Activated T-helper 1 cell treated with anti-CD3 and anti-CD28 coated beads, Interleukin-12 subunit alpha, Interleukin-12 subunit beta, Interleukin-2, Interleukin-4 antibody, amounts not matched to agents 30 ng/mL and 10 ng/mL and 1 ng/mL, durations not matched to agents 14 hours and 24 hours and 36 hours (primary cell): ENCODE data around the gene TEAD1. TPM values are rescaled to one million over a fixed set of nuclear protein-coding genes. Genes with fewer than 3 reads are reported as not detected.

Experiments used
- DNase-seq: peaks from one replicate; pipeline ENCODE4 v3.0.0; 2021; ENCODE audit warnings: low spot score
- H3K27ac Mint-ChIP-seq: one replicate; pipeline ENCODE4 v1.8.0; 2021; ENCODE audit warnings: mild to moderate bottlenecking, mixed read lengths
- H3K27me3 Mint-ChIP-seq: one replicate; pipeline ENCODE4 v1.8.0; 2022; ENCODE audit warnings: mild to moderate bottlenecking, moderate library complexity, mixed read lengths; ENCODE audit not compliant: insufficient read depth
- H3K36me3 Mint-ChIP-seq: one replicate; pipeline ENCODE4 v1.8.0; 2021; ENCODE audit warnings: low read depth, mixed read lengths
- H3K4me1 Mint-ChIP-seq: one replicate; pipeline ENCODE4 v1.8.0; 2021; ENCODE audit warnings: low read depth, mixed read lengths
- H3K4me3 Mint-ChIP-seq: one replicate; pipeline ENCODE4 v1.8.0; 2021; ENCODE audit warnings: mild to moderate bottlenecking, moderate library complexity, mixed read lengths
- H3K9me3 Mint-ChIP-seq: one replicate; pipeline ENCODE4 v1.8.0; 2021; ENCODE audit warnings: mixed read lengths
- intact Hi-C: fragments of 100-400 bp; cut with micrococcal nuclease; formaldehyde crosslinking; loops from one replicate; pipeline ENCODE4 v1.15.1; 2024
- total RNA-seq: library from RNA; stranded (reverse); gene quantifications from 2 replicates; pipeline ENCODE4 v1.2.3, GENCODE V29; 2022

TEAD1 gene
- total RNA-seq, 1 donor from 2014 or later: 0.41 TPM

- Mint-ChIP-seq H3K27me3 (peaks cover 8% of the 10 kb centered on the region), H3K36me3 (no peaks in the 10 kb centered on the region), H3K4me1 (peaks cover 6% of the 10 kb centered on the region), H3K4me3 (no peak overlapping the region), H3K27ac (no peak overlapping the region), H3K9me3 (no peaks in the 10 kb centered on the region)
- DNase-seq: no peak
- intact Hi-C loops: no loop called here
Measured at GRCh38 chr11:12772324-12772723, 98.1 kb downstream of the TEAD1 start.

DNA sequence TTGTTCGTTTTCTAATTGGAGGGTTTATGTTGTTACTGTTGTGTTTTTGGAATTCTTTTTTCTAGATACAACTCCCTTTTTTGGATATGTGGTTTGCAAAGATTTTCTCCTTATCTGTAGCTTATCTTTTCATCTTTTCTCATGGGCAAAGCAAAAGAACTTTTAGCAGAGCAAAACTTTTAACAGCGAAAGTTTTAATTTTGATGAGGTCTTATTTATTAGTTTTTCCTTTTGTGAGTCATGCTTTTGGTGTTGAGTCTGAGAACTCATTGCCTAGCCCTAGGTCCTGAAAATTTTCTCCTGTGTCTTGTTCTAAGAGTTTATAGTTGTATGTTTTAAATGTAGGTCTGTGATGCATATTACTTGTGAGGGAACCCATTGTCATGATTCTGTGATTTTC is 99.4 kb downstream of the TEAD1 start:
- intact Hi-C loops: no loop called here
- no peak for DNase-seq
- Mint-ChIP-seq H3K4me1 (peaks cover 6% of the 10 kb centered on the region), H3K27ac (no peak overlapping the region), H3K9me3 (no peaks in the 10 kb centered on the region), H3K27me3 (peaks cover 8% of the 10 kb centered on the region), H3K4me3 (no peak overlapping the region), H3K36me3 (no peaks in the 10 kb centered on the region)

DNA sequence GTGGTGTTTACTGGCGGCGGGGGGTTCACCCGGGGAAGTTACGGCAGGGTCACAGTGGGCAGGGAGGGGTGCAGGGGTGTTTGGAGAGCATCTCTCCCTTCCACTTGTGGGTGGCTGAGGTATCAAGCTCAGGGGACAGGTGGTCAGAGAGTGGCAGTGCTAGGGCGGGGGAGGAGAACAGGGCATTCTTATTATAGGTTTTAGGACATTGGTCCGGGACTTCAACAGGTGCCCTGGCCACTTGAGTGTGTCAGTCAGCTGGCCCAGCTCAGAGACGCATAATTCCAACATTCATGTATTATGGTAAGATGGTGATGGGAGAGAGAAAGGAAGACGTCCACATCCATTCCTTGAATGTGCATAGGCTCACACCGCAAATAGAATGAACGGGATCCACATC is 101.7 kb downstream of the TEAD1 start:
- Mint-ChIP-seq H3K36me3 (no peaks in the 10 kb centered on the region), H3K9me3 (no peaks in the 10 kb centered on the region), H3K27ac (no peak overlapping the region), H3K4me3 (no peak overlapping the region), H3K27me3 (peaks cover 16% of the 10 kb centered on the region), H3K4me1 (peaks cover 6% of the 10 kb centered on the region)
- no peak for DNase-seq
- intact Hi-C loops: no loop called here

DNA sequence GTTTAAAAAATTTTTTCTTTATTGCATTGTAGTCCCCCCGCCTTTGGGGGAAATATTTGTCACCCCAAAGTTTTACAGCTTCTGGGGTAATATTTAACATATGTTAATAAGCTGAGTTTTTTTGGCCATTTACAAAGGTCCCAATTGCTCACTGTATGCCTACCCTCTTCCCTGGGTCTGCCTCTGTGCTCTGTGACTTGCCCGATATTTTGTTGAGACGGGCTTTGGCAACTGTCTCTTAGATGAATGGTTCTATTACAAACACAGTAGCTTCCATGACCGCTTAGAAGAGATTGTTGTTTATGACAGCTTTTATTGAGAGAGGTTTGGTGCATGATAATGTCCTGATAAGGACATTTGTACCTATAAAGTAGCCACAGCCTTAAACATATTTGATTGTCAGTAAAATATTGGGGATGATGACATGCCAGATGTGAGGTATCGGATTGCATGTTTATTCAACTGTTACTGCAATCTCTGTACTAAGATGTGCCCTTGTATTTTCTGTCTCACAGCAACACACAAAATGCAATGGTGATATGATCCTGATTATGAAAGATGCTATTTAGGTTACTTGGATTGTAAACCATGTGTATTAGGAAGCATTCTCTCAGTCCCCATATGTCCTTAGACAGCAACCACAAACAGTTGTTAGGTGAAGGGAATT is 103.1 kb downstream of the TEAD1 start:
- Mint-ChIP-seq H3K4me3 (no peak overlapping the region), H3K4me1 (peaks cover under 1% of the 10 kb centered on the region), H3K27ac (no peak overlapping the region), H3K36me3 (no peaks in the 10 kb centered on the region), H3K9me3 (no peaks in the 10 kb centered on the region), H3K27me3 (peaks cover 15% of the 10 kb centered on the region)
- DNase-seq: no peak
- intact Hi-C loops: no loop called here

DNA sequence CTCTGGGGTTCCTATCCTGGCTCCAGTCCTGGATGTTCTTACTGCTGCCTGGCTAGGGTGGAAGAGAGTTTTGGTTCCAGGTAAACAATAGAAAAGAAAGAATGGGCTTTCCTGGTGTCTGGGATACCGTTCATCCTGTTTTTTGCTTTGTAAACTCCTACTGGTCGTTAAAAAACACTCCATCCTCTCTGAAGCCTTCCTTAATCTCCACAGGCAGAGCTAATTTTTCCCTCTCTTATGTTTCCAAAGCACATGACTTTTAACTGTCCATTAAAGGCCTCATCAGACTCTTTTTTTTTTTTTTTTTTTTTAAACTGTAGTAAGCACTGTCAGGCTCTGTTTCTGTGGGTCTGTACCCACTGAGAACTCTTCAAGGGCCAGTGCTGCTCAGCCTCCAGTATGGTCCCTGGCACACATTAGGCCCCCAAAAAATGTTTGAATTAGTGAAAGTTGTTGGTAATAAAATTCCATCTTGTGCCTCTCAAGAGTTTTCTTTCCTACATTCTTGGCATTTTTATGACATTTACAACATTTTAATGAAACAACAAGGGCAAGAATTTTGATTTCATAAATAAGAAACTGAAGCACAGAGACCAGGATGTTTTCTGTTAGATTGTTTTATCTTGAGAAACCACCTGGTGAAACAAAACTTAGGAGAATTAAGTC is 104.2 kb downstream of the TEAD1 start:
- H3K36me3 Mint-ChIP-seq: no peaks in the 10 kb centered on the region
- no peak for DNase-seq
- no peak overlapping the region for H3K27ac Mint-ChIP-seq
- H3K4me1 Mint-ChIP-seq: no peaks in the 10 kb centered on the region
- H3K4me3 Mint-ChIP-seq: no peak overlapping the region
- peaks cover 17% of the 10 kb centered on the region for H3K27me3 Mint-ChIP-seq
- no peaks in the 10 kb centered on the region for H3K9me3 Mint-ChIP-seq
- intact Hi-C loops: no loop called here

DNA sequence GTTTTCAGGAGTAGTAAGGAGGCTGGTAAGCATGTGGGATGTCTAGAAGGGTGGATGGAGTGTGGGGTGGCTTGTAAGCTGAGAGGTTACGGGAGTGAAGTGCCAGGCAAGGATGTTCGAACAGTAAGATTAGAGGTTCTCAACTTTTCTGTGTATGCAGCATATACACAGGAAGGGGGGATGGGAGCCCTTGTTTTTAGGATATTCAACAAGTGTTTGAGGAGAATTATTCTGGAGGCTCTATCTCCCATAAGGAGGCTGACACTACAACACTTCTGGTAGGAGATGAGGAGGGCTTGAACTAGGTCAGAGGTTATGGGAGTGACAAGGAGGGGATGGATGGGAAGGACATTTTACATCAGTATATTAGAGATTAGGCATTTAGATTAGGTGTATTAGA is 109.5 kb downstream of the TEAD1 start:
- peaks cover 23% of the 10 kb centered on the region for H3K27me3 Mint-ChIP-seq
- intact Hi-C loops: no loop called here
- H3K9me3 Mint-ChIP-seq: no peaks in the 10 kb centered on the region
- no peak for DNase-seq
- H3K27ac Mint-ChIP-seq: no peak overlapping the region
- H3K36me3 Mint-ChIP-seq: no peaks in the 10 kb centered on the region
- H3K4me3 Mint-ChIP-seq: no peak overlapping the region
- no peaks in the 10 kb centered on the region for H3K4me1 Mint-ChIP-seq

GRCh38 chr11:12784445-12784844 is 110.2 kb downstream of the TEAD1 start:
- intact Hi-C loops: no loop called here
- Mint-ChIP-seq H3K27me3 (peaks cover 19% of the 10 kb centered on the region), H3K9me3 (no peaks in the 10 kb centered on the region), H3K4me1 (no peaks in the 10 kb centered on the region), H3K36me3 (no peaks in the 10 kb centered on the region), H3K27ac (no peak overlapping the region), H3K4me3 (no peak overlapping the region)
- DNase-seq: no peak

DNA sequence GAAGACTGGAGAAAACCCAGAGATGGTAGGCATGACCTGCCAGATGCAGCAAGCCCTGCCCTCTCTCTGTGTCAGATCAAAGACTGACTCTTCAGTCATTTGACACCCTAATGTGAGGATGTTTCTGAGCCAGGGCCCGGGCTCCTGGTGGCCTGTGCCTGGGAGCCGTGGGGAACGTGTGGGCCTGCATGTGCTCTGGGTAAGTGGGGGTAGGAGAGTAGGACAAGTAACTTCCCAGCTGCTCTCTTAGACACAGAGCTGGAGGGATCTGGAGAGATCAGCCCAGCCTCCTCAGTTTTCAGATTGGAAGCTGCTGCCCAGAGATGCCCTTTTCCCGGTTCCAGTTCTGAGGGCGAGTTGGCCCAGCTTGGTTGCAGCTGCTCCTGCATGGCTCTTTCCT is 110.8 kb downstream of the TEAD1 start:
- DNase-seq: no peak
- Mint-ChIP-seq H3K9me3 (no peaks in the 10 kb centered on the region), H3K27ac (no peak overlapping the region), H3K27me3 (peaks cover 15% of the 10 kb centered on the region), H3K4me1 (no peaks in the 10 kb centered on the region), H3K4me3 (no peak overlapping the region), H3K36me3 (no peaks in the 10 kb centered on the region)
- intact Hi-C loops: no loop called here

GRCh38 chr11:12785901-12786300 is 111.7 kb downstream of the TEAD1 start:
- Mint-ChIP-seq H3K4me1 (no peaks in the 10 kb centered on the region), H3K27ac (no peak overlapping the region)

GRCh38 chr11:12786450-12786849 is 112.2 kb downstream of the TEAD1 start:
- Mint-ChIP-seq H3K36me3 (no peaks in the 10 kb centered on the region), H3K9me3 (no peaks in the 10 kb centered on the region), H3K27ac (no peak overlapping the region), H3K4me3 (no peak overlapping the region), H3K4me1 (no peaks in the 10 kb centered on the region), H3K27me3 (peaks cover 19% of the 10 kb centered on the region)
- intact Hi-C loops: no loop called here
- no peak for DNase-seq

More at GRCh38 chr11:12785901-12786300, 111.7 kb downstream of the TEAD1 start:
- intact Hi-C loops: no loop called here
- Mint-ChIP-seq H3K9me3 (no peaks in the 10 kb centered on the region), H3K27me3 (peaks cover 19% of the 10 kb centered on the region), H3K36me3 (no peaks in the 10 kb centered on the region), H3K4me3 (no peak overlapping the region)
- DNase-seq: no peak

DNA sequence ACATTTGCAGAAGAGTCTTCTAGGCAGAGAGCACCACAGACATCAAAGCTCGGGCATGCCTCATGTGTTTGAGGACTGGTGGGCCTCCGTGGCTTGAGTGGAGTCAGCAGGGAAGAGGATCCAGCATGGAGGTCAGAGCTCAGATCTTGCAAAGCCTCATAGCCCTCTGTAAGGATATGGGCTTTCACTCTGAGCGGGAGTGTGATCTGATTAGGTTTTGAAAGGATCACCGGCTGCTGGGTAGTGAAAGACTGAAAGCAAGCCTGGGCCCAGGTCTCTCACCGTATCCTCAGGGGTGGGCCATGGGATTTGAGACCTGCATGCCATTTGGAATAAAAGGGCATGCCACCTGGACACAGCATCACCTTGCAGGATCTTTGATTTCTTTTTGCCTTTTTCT is 112.7 kb downstream of the TEAD1 start:
- no peak for DNase-seq
- Mint-ChIP-seq H3K4me1 (no peaks in the 10 kb centered on the region), H3K4me3 (no peak overlapping the region), H3K36me3 (no peaks in the 10 kb centered on the region), H3K9me3 (no peaks in the 10 kb centered on the region), H3K27me3 (peaks cover 19% of the 10 kb centered on the region), H3K27ac (no peak overlapping the region)
- intact Hi-C loops: no loop called here

GRCh38 chr11:12787847-12788246 is 113.6 kb downstream of the TEAD1 start:
- Mint-ChIP-seq H3K9me3 (no peaks in the 10 kb centered on the region), H3K36me3 (no peaks in the 10 kb centered on the region), H3K4me3 (no peak overlapping the region), H3K27ac (no peak overlapping the region), H3K4me1 (no peaks in the 10 kb centered on the region), H3K27me3 (peaks cover 14% of the 10 kb centered on the region)
- intact Hi-C loops: no loop called here
- DNase-seq: no peak

- no peaks in the 10 kb centered on the region for H3K36me3 Mint-ChIP-seq
- peaks cover 8% of the 10 kb centered on the region for H3K27me3 Mint-ChIP-seq
- no peaks in the 10 kb centered on the region for H3K9me3 Mint-ChIP-seq
- H3K27ac Mint-ChIP-seq: no peak overlapping the region
- intact Hi-C loops: no loop called here
- no peak for DNase-seq
- H3K4me1 Mint-ChIP-seq: no peaks in the 10 kb centered on the region
- no peak overlapping the region for H3K4me3 Mint-ChIP-seq
Measured at GRCh38 chr11:12789054-12789453, 114.8 kb downstream of the TEAD1 start.
